Small intestine (tissue), 7 donors: ENCODE results near the gene WNT1. TPM values are rescaled to one million over a fixed set of nuclear protein-coding genes. Genes with fewer than 3 reads are reported as not detected.
A peak's percentile ranks its signal among the peaks of the same experiment; 100 is the strongest.

Experiments
- DNase-seq, 2 donors: peaks; one replicate each; pipeline versions ENCODE4 v3.0.0 to v3.0.0-alpha.2; 2013
- FAIRE-seq: peaks from 2 replicates; lab custom pipeline; 2012; peaks lifted over from hg19 to GRCh38; lab: Jason Lieb, UNC
- H3K27ac ChIP-seq, 3 donors: one replicate each; pipeline ENCODE4 v1.5.1; 2013; ENCODE audit warnings: low read length in 2 of 3, mild to moderate bottlenecking in 2 of 3, control low read depth in 1 of 3, inconsistent platforms in 1 of 3, low read depth in 1 of 3, moderate library complexity in 1 of 3
- H3K27me3 ChIP-seq, 3 donors: one replicate each; pipeline ENCODE4 v1.6.1; 2013; ENCODE audit warnings: low read length in 3 of 3, inconsistent platforms in 1 of 3; ENCODE audit not compliant: control insufficient read depth in 3 of 3, insufficient read depth in 3 of 3
- H3K36me3 ChIP-seq, 3 donors: one replicate each; pipeline ENCODE4 v1.6.1; 2013; ENCODE audit warnings: low read length in 3 of 3, inconsistent platforms in 1 of 3, low read depth in 1 of 3, mild to moderate bottlenecking in 1 of 3, moderate library complexity in 1 of 3; ENCODE audit not compliant: control insufficient read depth in 3 of 3, insufficient read depth in 2 of 3
- H3K4me1 ChIP-seq, 3 donors: one replicate each; pipeline ENCODE4 v1.6.1; 2013; ENCODE audit warnings: low read length in 2 of 3, inconsistent platforms in 1 of 3, low read depth in 1 of 3, mild to moderate bottlenecking in 1 of 3, moderate library complexity in 1 of 3; ENCODE audit not compliant: control insufficient read depth in 3 of 3, insufficient read depth in 2 of 3
- H3K4me3 ChIP-seq, 3 donors: one replicate each; pipeline ENCODE4 v1.5.1; 2013; ENCODE audit warnings: low read length in 3 of 3, control low read depth in 1 of 3, inconsistent platforms in 1 of 3, low read depth in 1 of 3, mild to moderate bottlenecking in 1 of 3, moderate library complexity in 1 of 3
- H3K9me3 ChIP-seq, 2 donors: one replicate each; pipeline ENCODE4 v1.6.1; 2013; ENCODE audit warnings: low read depth in 1 of 2, low read length in 1 of 2; ENCODE audit not compliant: control insufficient read depth in 2 of 2, insufficient read depth in 1 of 2
- WGBS, 3 donors: extraction: QIAGEN DNeasy Blood & Tissue Kit; methylation state at CpG; one replicate each; pipeline ENCODE4 v1.1.7; 2013; 5-methylcytosine and 5-hydroxymethylcytosine counted together
- polyA plus RNA-seq, 4 donors: library from polyadenylated mRNA; stranded (reverse) in 3 of 4; unstranded in 1 of 4; fragments of 200-250 nt in 3 of 4; fragments of 120-200 nt in 1 of 4; gene quantifications; one replicate each; pipeline versions ENCODE4 v1.2.1 to v1.2.3, GENCODE V29; 2013
- donor health status: healthy with polysubstance abuse.
- donor health status: control.
- donor health status: control.
- donor health status: Bipolar disorder and iron deficiency.
- donor health status: healthy.

The WNT1 gene
- polyA plus RNA-seq, 4 donors: 0.07 TPM; not detected in 3

GRCh38 chr12:48979602-48980388 lies 1.7 kb downstream of the WNT1 start:
- peak overlapping the region; percentile 6 to 46 (median 10) for H3K4me3 ChIP-seq
- DNase-seq (peak; percentile 41 to 56), FAIRE-seq (no peak)
- no peaks in the 10 kb centered on the region for H3K36me3 ChIP-seq
- H3K27me3 ChIP-seq: peaks cover 0 to 98% (median 17%) of the 10 kb centered on the region in 3 donors
- WGBS, 3 donors: 1% methylated on average over 54 to 55 of the region's 55 CpGs
- H3K9me3 ChIP-seq: peaks cover 0 to 8% of the 10 kb centered on the region in 2 donors
- peaks cover 0 to 40% (median 4%) of the 10 kb centered on the region in 3 donors for H3K4me1 ChIP-seq
- peak overlapping the region in 1 of 3 donors; percentile 36 for H3K27ac ChIP-seq

DNA sequence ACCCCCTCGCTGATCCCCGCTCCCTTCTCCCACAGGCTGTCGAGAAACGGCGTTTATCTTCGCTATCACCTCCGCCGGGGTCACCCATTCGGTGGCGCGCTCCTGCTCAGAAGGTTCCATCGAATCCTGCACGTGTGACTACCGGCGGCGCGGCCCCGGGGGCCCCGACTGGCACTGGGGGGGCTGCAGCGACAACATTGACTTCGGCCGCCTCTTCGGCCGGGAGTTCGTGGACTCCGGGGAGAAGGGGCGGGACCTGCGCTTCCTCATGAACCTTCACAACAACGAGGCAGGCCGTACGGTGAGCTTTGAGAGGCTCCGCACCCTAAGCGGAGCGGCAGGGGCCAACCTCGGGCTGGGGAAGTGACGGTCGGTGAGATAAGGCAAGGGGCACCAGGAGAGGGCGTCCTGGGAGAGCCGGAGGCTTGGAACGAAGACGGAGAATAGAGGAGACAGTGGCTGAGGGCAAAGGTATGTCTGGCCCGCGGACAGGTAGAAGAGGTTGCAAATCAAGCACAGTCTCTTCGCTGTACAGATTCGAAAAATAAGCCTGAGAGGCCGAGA lies 2.3 kb downstream of the WNT1 start:
- no peak for FAIRE-seq
- H3K27ac ChIP-seq: peak overlapping the region in 1 of 3 donors; percentile 36
- WGBS, 3 donors: 1 to 3% (median 2%) methylated on average over 46 of the region's 46 CpGs

DNA sequence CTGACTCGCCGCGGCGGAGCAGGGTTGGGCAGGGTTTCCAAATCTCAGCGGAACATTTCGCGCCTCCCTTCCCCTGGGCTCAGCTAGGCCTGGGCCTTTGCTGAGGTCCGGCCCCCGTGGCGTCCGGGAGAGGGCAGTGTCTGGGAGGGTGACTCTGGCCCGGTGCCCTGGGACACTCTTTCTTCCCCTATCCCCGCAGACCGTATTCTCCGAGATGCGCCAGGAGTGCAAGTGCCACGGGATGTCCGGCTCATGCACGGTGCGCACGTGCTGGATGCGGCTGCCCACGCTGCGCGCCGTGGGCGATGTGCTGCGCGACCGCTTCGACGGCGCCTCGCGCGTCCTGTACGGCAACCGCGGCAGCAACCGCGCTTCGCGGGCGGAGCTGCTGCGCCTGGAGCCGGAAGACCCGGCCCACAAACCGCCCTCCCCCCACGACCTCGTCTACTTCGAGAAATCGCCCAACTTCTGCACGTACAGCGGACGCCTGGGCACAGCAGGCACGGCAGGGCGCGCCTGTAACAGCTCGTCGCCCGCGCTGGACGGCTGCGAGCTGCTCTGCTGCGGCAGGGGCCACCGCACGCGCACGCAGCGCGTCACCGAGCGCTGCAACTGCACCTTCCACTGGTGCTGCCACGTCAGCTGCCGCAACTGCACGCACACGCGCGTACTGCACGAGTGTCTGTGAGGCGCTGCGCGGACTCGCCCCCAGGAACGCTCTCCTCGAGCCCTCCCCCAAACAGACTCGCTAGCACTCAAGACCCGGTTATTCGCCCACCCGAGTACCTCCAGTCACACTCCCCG lies 3.0 kb downstream of the WNT1 start:
- Histone ChIP-seq H3K27me3 (peaks cover 0 to 98% (median 17%) of the 10 kb centered on the region in 3 donors), H3K9me3 (peaks cover 0 to 8% of the 10 kb centered on the region in 2 donors), H3K4me3 (peak overlapping the region in 2 of 3 donors; percentile 5 to 46), H3K36me3 (no peaks in the 10 kb centered on the region), H3K4me1 (peaks cover 0 to 40% (median 4%) of the 10 kb centered on the region in 3 donors), H3K27ac (no peak overlapping the region)
- peak; percentile 28 to 53 for DNase-seq
- no peak for FAIRE-seq
- 2 to 3% (median 3%) methylated on average over 73 to 91 of the region's 91 CpGs for WGBS, 3 donors

More for the DNA sequence above, 2.3 kb downstream of the WNT1 start:
- Histone ChIP-seq H3K27me3 (peaks cover 0 to 98% (median 17%) of the 10 kb centered on the region in 3 donors), H3K36me3 (no peaks in the 10 kb centered on the region), H3K4me3 (peak overlapping the region in 2 of 3 donors; percentile 6 to 46), H3K9me3 (peaks cover 0 to 8% of the 10 kb centered on the region in 2 donors), H3K4me1 (peaks cover 0 to 40% (median 4%) of the 10 kb centered on the region in 3 donors)
- peak; percentile 51 to 81 for DNase-seq

- no peak overlapping the region for H3K27ac ChIP-seq
- WGBS, 3 donors: 10 to 15% (median 14%) methylated on average over 13 of the region's 13 CpGs
- peaks cover 0 to 8% of the 10 kb centered on the region in 2 donors for H3K9me3 ChIP-seq
- DNase-seq (no peak), FAIRE-seq (no peak)
- peaks cover 0 to 40% (median 4%) of the 10 kb centered on the region in 3 donors for H3K4me1 ChIP-seq
- no peaks in the 10 kb centered on the region for H3K36me3 ChIP-seq
- peaks cover 0 to 98% (median 17%) of the 10 kb centered on the region in 3 donors for H3K27me3 ChIP-seq
- no peak overlapping the region for H3K4me3 ChIP-seq
Measured at GRCh38 chr12:48981757-48982157, 3.6 kb downstream of the WNT1 start.

- Histone ChIP-seq H3K27me3 (peaks cover 0 to 98% (median 16%) of the 10 kb centered on the region in 3 donors), H3K36me3 (no peaks in the 10 kb centered on the region), H3K9me3 (peaks cover 0 to 6% of the 10 kb centered on the region in 2 donors), H3K4me3 (no peak overlapping the region), H3K27ac (no peak overlapping the region), H3K4me1 (peaks cover 0 to 34% (median 4%) of the 10 kb centered on the region in 3 donors)
- WGBS, 3 donors: 37 to 49% (median 48%) methylated on average over 6 of the region's 6 CpGs
- no peak for FAIRE-seq
- DNase-seq: no peak
Measured at GRCh38 chr12:48982397-48983080, 4.4 kb downstream of the WNT1 start.

- H3K27ac ChIP-seq: no peak overlapping the region
- WGBS, 3 donors: 10 to 30% (median 26%) methylated on average over 8 to 10 of the region's 10 CpGs
- H3K4me1 ChIP-seq: peaks cover 0 to 9% (median 3%) of the 10 kb centered on the region in 3 donors
- peaks cover 0 to 94% (median 16%) of the 10 kb centered on the region in 3 donors for H3K27me3 ChIP-seq
- no peak for FAIRE-seq
- H3K4me3 ChIP-seq: no peak overlapping the region
- no peaks in the 10 kb centered on the region for H3K36me3 ChIP-seq
- peak in 1 of 2 donors; percentile 33 for DNase-seq
- H3K9me3 ChIP-seq: no peaks in the 10 kb centered on the region
Measured at GRCh38 chr12:48985475-48985897, 7.4 kb downstream of the WNT1 start.

DNA sequence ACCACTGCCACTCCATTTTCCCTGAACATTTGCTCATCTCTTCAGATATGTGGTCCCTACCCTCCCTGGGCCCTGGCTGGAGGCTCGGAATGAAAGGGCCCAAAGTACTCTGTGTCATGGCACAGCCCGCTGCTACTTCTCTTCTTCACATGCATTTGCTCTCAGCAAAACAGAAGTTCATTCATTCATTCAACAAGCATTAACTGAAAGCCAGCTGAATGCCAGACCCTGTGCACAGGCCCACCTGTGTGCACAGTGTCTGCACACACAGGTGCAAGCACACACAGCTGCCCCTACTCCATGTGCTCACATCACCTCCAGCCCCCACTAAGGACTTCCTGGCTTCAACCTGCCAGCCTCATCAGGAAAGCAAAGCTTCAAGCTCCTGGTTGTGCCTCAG lies 7.8 kb downstream of the WNT1 start:
- H3K4me3 ChIP-seq: no peak overlapping the region
- peaks cover 0 to 94% (median 14%) of the 10 kb centered on the region in 3 donors for H3K27me3 ChIP-seq
- no peaks in the 10 kb centered on the region for H3K9me3 ChIP-seq
- WGBS, 3 donors: 66 to 76% (median 73%) methylated on average over 2 of the region's 2 CpGs
- H3K36me3 ChIP-seq: no peaks in the 10 kb centered on the region
- DNase-seq (no peak), FAIRE-seq (no peak)
- H3K27ac ChIP-seq: no peak overlapping the region
- peaks cover 0 to 5% (median under 1%) of the 10 kb centered on the region in 3 donors for H3K4me1 ChIP-seq
